Superior temporal gyrus (tissue), 1 donor: Measurements from ENCODE around the gene KCNC4.

Experiments used
- DNase-seq: peaks from one replicate; pipeline ENCODE4 v3.0.0-alpha.2; 2016; ENCODE audit errors: extremely low spot score

KCNC4 gene

GRCh38 chr1:110211496-110212168 lies 1.5 kb downstream of the KCNC4 start:
- DNase-seq = no peak

- peak; percentile 37 for DNase-seq
These were observed 2.3 kb downstream of the KCNC4 start for GRCh38 chr1:110212169-110213142.

GRCh38 chr1:110213143-110213540 lies 3.0 kb downstream of the KCNC4 start:
- DNase-seq = no peak

- peak; percentile 31 for DNase-seq
These were observed 4.6 kb downstream of the KCNC4 start for GRCh38 chr1:110214454-110215404.

- no peak for DNase-seq
These were observed 5.8 kb downstream of the KCNC4 start for GRCh38 chr1:110215621-110216515.

- no peak for DNase-seq
These were observed 6.8 kb downstream of the KCNC4 start for GRCh38 chr1:110216844-110217444.

- DNase-seq = no peak
These were observed 8.0 kb downstream of the KCNC4 start for GRCh38 chr1:110218137-110218536.

GRCh38 chr1:110218739-110219138 lies 8.6 kb downstream of the KCNC4 start:
- no peak for DNase-seq

GRCh38 chr1:110220324-110220723 lies 10.2 kb downstream of the KCNC4 start:
- no peak for DNase-seq

- no peak for DNase-seq
These were observed 11.0 kb downstream of the KCNC4 start for GRCh38 chr1:110221119-110221518.

- DNase-seq = no peak
These were observed 13.0 kb downstream of the KCNC4 start for GRCh38 chr1:110223127-110223526.

GRCh38 chr1:110223581-110223980 lies 13.5 kb downstream of the KCNC4 start:
- no peak for DNase-seq

- no peak for DNase-seq
These were observed 14.3 kb downstream of the KCNC4 start for GRCh38 chr1:110224240-110224995.

GRCh38 chr1:110225212-110225611 lies 15.1 kb downstream of the KCNC4 start:
- no peak for DNase-seq

- no peak for DNase-seq
These were observed 15.8 kb downstream of the KCNC4 start for GRCh38 chr1:110225756-110226404.

GRCh38 chr1:110227774-110228173 lies 17.7 kb downstream of the KCNC4 start:
- no peak for DNase-seq

GRCh38 chr1:110228381-110228780 lies 18.3 kb downstream of the KCNC4 start:
- DNase-seq = no peak

GRCh38 chr1:110228869-110229268 lies 18.8 kb downstream of the KCNC4 start:
- no peak for DNase-seq
